Immature natural killer cell (primary cell): ENCODE measurements around the gene STT3B. TPM values are rescaled to one million over a fixed set of nuclear protein-coding genes. Genes with fewer than 3 reads are reported as not detected.

Experiments
- DNase-seq, 3 donors: peaks; one replicate each; pipeline ENCODE4 v3.0.0; 2022; ENCODE audit warnings: mixed read lengths in 1 of 3
- H3K27ac Mint-ChIP-seq, 6 donors: one replicate each; pipeline ENCODE4 v1.8.0; 2020; ENCODE audit warnings: mixed read lengths in 6 of 6, mild to moderate bottlenecking in 5 of 6, inconsistent platforms in 4 of 6, moderate library complexity in 3 of 6
- H3K27me3 Mint-ChIP-seq, 3 donors: one replicate each; pipeline ENCODE4 v1.8.0; 2020 to 2021; ENCODE audit warnings: low read depth in 3 of 3, mild to moderate bottlenecking in 3 of 3, mixed read lengths in 3 of 3, moderate library complexity in 3 of 3, inconsistent platforms in 1 of 3
- H3K36me3 Mint-ChIP-seq, 3 donors: one replicate each; pipeline ENCODE4 v1.8.0; 2020; ENCODE audit warnings: mixed read lengths in 3 of 3, inconsistent platforms in 2 of 3, mild to moderate bottlenecking in 2 of 3
- H3K4me1 Mint-ChIP-seq, 2 donors: one replicate each; pipeline ENCODE4 v1.8.0; 2020; ENCODE audit warnings: inconsistent platforms in 2 of 2, mild to moderate bottlenecking in 2 of 2, mixed read lengths in 2 of 2, moderate library complexity in 1 of 2
- H3K4me3 Mint-ChIP-seq, 5 donors: one replicate each; pipeline ENCODE4 v1.8.0; 2020; ENCODE audit warnings: mild to moderate bottlenecking in 5 of 5, mixed read lengths in 5 of 5, inconsistent platforms in 3 of 5, moderate library complexity in 3 of 5
- H3K9me3 Mint-ChIP-seq, 6 donors: one replicate each; pipeline ENCODE4 v1.8.0; 2020; ENCODE audit warnings: mild to moderate bottlenecking in 6 of 6, mixed read lengths in 6 of 6, inconsistent platforms in 4 of 6, moderate library complexity in 3 of 6
- polyA plus RNA-seq, 3 donors: library from polyadenylated mRNA; unstranded; fragments of 300-500 nt; fragmentation: Illumina TruSeq; gene quantifications; one replicate each; pipeline ENCODE4 v1.2.3, GENCODE V29; 2021

Gene STT3B
- polyA plus RNA-seq, 3 donors from 2014 or later = 66.3 to 132 (median 105) TPM

DNA sequence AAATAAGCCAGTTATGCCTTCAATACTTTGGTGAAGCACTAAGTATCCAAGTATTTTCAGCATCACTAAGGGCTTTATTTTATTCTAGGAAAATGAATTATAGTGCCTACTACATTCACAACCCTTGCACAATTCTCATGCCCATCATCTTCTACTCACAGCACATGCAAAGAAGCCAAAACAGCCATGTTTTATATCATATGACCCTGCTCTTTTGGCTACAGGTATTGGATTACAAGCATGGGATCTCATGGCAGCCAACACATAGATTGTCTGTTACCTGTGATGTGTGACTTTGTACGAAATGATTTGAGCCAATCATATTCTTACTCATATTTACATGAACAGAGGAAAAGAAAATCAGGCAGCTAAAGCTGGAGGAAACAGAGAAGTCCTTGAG lies 38.6 kb downstream of the STT3B start:
- peaks cover 49 to 58% of the 10 kb centered on the region in 2 donors for H3K4me1 Mint-ChIP-seq
- H3K4me3 Mint-ChIP-seq = no peak overlapping the region
- no peaks in the 10 kb centered on the region for H3K9me3 Mint-ChIP-seq
- no peaks in the 10 kb centered on the region for H3K36me3 Mint-ChIP-seq
- H3K27me3 Mint-ChIP-seq = no peaks in the 10 kb centered on the region
- peak overlapping the region in 1 of 6 donors; percentile 7 for H3K27ac Mint-ChIP-seq
- no peak for DNase-seq

DNA sequence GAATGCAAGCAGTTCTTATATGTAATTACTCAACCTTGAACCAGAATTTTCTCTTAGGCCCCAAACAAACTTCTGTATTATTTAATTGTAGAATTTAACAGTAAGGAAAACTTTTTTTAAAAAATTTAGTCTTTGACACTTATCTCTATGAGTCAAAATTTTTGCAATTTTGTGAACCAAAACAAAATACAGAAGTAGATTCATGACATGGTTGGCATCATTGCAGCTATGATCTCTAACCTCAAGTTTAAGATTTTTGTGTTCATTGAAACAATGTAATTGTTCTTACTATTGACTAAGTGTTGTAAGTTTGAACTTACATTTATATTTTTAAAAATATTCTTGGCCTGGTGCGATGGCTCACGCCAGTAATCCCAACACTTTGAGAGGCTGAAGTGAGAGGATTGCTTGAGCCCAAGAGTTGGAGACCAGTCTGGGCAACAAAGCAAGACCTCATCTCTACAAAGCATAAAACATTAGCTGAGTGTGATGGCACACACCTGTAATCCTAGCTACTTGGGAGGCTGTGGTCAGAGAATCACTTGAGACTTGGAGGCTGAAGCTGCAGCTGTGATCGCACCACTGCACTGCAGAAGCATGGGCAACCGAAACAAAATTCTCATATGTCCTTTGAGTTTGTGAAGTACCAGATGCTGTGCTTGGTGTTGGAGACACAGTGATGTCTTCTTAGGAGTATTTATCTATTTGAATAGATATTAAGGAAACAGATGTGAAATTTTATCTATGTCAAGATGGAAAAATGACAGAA lies 39.7 kb downstream of the STT3B start:
- H3K4me3 Mint-ChIP-seq = no peak overlapping the region
- H3K27ac Mint-ChIP-seq = no peak overlapping the region
- H3K36me3 Mint-ChIP-seq = no peaks in the 10 kb centered on the region
- no peak for DNase-seq
- H3K4me1 Mint-ChIP-seq = peaks cover 39 to 58% of the 10 kb centered on the region in 2 donors
- H3K9me3 Mint-ChIP-seq = no peaks in the 10 kb centered on the region
- no peaks in the 10 kb centered on the region for H3K27me3 Mint-ChIP-seq

DNA sequence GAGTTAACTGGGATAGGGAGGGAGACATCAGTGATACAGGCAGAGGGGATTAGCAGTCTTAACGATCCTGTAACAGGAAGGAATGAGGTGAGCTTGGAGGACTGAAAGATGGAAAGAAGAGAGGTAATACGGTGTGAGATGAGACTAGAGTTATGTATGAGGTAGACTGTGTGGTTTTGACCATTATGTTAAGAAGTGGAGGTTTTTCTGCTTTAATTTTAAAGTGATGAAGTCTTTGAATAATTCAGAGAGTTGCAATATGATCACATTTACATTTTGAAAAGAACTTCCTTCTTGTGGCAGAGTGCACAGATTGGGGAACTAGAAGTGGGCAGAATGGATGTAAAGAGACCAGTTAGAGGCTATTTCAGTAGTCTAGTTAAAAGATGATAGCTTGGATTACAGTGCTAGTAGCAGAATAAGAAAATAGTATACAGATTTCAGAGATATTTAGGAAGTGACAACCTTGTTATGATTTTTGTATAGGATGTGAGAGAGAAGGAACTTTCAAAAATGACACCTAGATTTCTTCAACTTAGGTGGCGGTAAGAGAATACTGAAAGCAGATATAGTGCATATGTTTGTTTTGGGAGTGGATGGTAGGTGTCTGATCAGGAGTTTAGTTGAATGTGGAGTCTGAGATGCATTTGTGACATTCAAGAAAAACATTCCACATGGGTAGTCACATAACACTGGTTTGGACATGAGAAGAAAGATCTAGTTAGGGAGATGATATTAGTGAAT lies 40.5 kb downstream of the STT3B start:
- no peaks in the 10 kb centered on the region for H3K36me3 Mint-ChIP-seq
- DNase-seq = no peak
- H3K4me1 Mint-ChIP-seq = peaks cover 32 to 60% of the 10 kb centered on the region in 2 donors
- no peak overlapping the region for H3K27ac Mint-ChIP-seq
- H3K9me3 Mint-ChIP-seq = no peaks in the 10 kb centered on the region
- H3K27me3 Mint-ChIP-seq = peaks cover 0 to 2% (median 0%) of the 10 kb centered on the region in 3 donors
- no peak overlapping the region for H3K4me3 Mint-ChIP-seq

DNA sequence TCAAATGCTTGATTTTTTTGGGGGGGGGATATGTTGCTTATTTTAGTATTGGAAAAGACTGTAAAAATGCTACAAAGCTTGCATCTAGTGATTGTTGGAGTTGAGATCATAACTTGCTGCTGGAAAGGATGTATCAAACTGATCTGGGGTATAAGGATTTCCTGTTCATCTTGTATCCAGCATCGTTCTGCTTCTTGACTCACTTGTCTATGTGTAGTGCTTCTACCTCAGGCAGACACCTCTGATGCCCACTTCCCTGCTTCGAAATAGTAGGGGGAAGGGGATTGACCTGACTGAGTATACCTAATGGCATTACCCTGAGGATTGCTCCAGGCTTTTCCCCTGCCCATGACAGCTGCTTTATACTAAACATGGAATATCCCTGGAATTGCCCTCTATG lies 42.7 kb downstream of the STT3B start:
- peaks cover 0 to 2% (median 0%) of the 10 kb centered on the region in 3 donors for H3K27me3 Mint-ChIP-seq
- H3K9me3 Mint-ChIP-seq = no peaks in the 10 kb centered on the region
- H3K4me3 Mint-ChIP-seq = peak overlapping the region in 3 of 5 donors; percentile 0 to 21 (median 12)
- peaks cover 11 to 54% of the 10 kb centered on the region in 2 donors for H3K4me1 Mint-ChIP-seq
- H3K27ac Mint-ChIP-seq = peak overlapping the region in 5 of 6 donors; percentile 1 to 41 (median 18)
- no peaks in the 10 kb centered on the region for H3K36me3 Mint-ChIP-seq
- DNase-seq = peak in 1 of 3 donors; percentile 6

DNA sequence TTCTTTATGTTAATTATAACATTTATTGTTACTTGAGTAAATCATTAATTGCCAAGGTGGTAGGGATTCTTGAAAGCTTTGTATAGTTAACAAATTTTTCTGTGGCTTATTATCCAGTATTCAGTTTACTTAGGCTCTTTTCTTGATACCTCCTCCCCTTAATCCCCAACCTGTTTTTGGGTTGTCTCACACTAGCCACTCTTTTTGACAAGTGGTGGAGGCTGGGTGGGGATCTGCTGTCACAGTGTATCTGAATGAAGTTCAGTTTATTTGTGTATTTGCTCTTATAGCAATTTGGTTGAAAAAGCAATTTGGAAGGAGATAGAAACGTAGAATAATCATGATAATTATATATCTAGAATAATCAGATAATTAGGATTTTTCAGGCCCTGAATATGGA lies 43.8 kb downstream of the STT3B start:
- no peak for DNase-seq
- peaks cover 0 to 2% (median 0%) of the 10 kb centered on the region in 3 donors for H3K27me3 Mint-ChIP-seq
- peaks cover 0 to 1% (median under 1%) of the 10 kb centered on the region in 3 donors for H3K36me3 Mint-ChIP-seq
- H3K4me3 Mint-ChIP-seq = peak overlapping the region in 2 of 5 donors; percentile 11 to 23
- H3K4me1 Mint-ChIP-seq = peaks cover 2 to 44% of the 10 kb centered on the region in 2 donors
- H3K9me3 Mint-ChIP-seq = no peaks in the 10 kb centered on the region
- peak overlapping the region in 3 of 6 donors; percentile 4 to 40 (median 18) for H3K27ac Mint-ChIP-seq

DNA sequence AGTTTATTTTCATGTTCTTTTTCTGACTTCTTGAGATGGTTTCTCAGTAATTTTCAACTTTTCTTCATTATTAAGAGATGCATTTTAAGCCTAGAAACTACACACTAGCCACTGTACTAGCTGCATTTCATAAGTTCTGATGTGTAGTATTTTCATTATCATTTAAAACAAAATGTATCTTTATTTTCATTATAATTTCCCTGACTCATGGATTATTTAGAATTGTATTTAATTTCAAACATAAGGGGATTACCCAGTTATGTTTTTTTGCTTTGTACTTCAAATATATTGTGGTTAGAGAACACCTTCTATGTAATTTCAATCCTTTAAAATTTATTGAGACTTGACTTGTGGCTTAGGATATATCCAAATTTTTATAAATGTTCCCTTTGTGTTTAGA lies 44.5 kb downstream of the STT3B start:
- Mint-ChIP-seq H3K4me1 (peaks cover 8 to 49% of the 10 kb centered on the region in 2 donors), H3K4me3 (no peak overlapping the region), H3K36me3 (peaks cover 0 to 6% (median 6%) of the 10 kb centered on the region in 3 donors), H3K27ac (no peak overlapping the region), H3K27me3 (peaks cover 0 to 2% (median 0%) of the 10 kb centered on the region in 3 donors), H3K9me3 (no peaks in the 10 kb centered on the region)
- no peak for DNase-seq

DNA sequence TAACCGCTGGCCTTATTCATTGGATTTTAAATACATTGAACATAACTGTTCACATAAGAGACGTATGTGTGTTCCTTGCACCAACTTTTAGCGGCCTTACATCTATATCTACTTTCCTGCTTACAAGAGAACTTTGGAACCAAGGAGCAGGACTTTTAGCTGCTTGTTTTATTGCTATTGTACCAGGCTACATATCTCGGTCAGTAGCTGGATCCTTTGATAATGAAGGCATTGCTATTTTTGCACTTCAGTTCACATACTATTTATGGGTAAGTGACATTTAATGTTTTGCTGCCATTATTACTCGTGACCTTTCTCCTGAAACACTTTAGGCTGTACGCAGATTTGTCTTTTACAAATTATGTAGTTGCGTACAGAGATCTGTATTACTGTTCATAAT lies 47.1 kb downstream of the STT3B start:
- Mint-ChIP-seq H3K36me3 (peaks cover 0 to 13% (median 6%) of the 10 kb centered on the region in 3 donors), H3K4me1 (peaks cover 30 to 66% of the 10 kb centered on the region in 2 donors), H3K27ac (no peak overlapping the region)

DNA sequence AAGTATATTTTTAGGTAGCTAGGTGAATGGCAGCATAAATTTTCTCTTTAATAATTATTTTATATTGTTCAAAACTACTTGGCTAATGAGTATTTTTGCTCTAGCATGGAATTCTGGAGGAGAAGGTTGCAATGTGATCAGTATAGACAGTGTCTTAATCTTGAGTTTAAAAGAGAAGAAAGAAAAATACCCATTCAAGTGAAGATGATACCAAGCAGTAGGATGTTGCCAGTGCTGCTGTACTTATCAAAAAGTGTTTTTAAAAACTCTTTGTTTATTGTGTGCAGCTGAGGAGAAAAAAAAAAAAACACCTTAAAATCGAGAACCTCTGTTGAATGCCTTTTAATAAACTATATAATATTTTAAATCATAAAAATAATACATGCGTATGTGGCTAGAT lies 47.9 kb downstream of the STT3B start:
- Mint-ChIP-seq H3K4me3 (no peak overlapping the region), H3K27ac (no peak overlapping the region), H3K4me1 (peaks cover 38 to 60% of the 10 kb centered on the region in 2 donors), H3K27me3 (peaks cover 0 to 2% (median 0%) of the 10 kb centered on the region in 3 donors), H3K36me3 (peaks cover 0 to 13% (median 8%) of the 10 kb centered on the region in 3 donors), H3K9me3 (no peaks in the 10 kb centered on the region)
- DNase-seq = no peak

More for the DNA sequence above, 47.1 kb downstream of the STT3B start:
- no peak for DNase-seq
- Mint-ChIP-seq H3K9me3 (no peaks in the 10 kb centered on the region), H3K4me3 (no peak overlapping the region), H3K27me3 (peaks cover 0 to 2% (median 0%) of the 10 kb centered on the region in 3 donors)

DNA sequence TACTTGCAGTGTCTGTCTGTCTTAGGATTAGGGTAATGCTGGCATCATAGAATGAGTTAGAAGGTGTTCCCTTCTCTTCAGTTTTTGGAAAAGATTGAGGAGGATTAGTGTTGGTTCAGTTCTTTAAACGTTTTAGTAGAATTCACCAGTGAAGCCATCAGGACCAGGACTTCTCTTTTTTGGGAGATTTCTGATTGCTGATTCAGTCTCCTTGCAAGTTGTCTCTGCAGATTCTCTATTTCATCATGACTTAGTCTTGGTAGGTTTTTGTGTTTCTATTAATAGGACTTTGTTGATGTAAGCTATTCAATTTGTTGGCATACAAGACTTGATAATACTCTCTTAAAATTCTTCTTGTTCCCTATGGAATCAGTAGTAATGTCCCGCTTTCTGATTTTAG lies 48.9 kb downstream of the STT3B start:
- Mint-ChIP-seq H3K27me3 (peaks cover 0 to 2% (median 0%) of the 10 kb centered on the region in 3 donors), H3K4me3 (peak overlapping the region in 1 of 5 donors; percentile 2), H3K27ac (peak overlapping the region in 3 of 6 donors; percentile 12 to 48 (median 22)), H3K36me3 (peaks cover 4 to 20% (median 14%) of the 10 kb centered on the region in 3 donors), H3K9me3 (no peaks in the 10 kb centered on the region), H3K4me1 (peaks cover 48 to 52% of the 10 kb centered on the region in 2 donors)
- DNase-seq = no peak

DNA sequence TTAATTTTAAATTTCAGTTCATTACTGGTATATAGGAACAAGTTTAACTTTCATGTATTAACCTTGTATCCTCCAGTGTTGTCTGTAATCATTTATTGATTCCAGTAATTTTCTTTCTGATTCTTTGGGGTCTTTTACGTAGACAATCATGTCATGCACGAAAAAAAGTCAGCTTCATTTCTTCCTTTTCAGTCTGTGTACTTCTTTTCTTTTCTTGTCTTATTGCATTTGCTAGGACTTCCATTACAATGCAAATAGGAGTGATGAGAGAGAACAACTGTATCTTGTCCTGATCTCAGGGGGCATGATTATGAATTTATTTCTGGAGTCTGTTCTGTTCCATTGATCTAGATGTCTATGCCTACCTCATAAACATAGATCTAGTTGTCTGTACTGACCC lies 56.5 kb downstream of the STT3B start:
- H3K4me1 Mint-ChIP-seq = peaks cover 39 to 96% of the 10 kb centered on the region in 2 donors
- no peak for DNase-seq
- H3K27ac Mint-ChIP-seq = peak overlapping the region in 1 of 6 donors; percentile 5
- H3K36me3 Mint-ChIP-seq = peaks cover 41 to 53% (median 46%) of the 10 kb centered on the region in 3 donors
- no peak overlapping the region for H3K4me3 Mint-ChIP-seq
- peaks cover 3 to 19% (median 9%) of the 10 kb centered on the region in 6 donors for H3K9me3 Mint-ChIP-seq
- no peaks in the 10 kb centered on the region for H3K27me3 Mint-ChIP-seq

DNA sequence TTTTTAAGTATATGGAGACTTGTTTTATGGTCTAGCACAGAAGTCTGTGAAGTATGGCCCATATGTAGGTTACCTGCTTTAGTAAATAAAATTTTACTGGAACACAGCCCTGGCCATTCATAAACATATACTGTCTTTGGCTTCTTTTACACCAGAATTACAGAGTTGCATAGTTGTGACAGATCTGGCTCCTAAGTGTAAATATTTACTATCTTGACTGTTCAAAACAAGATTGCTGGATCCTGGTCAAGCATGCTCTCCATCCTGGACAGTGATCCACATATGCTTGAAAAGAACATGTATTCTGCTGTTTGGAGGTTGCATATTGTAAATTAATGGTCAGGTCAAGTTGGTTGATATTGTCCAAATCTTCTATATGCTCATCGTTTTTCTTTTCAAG lies 57.9 kb downstream of the STT3B start:
- Mint-ChIP-seq H3K4me1 (peaks cover 47 to 99% of the 10 kb centered on the region in 2 donors), H3K9me3 (peaks cover 3 to 19% (median 9%) of the 10 kb centered on the region in 6 donors), H3K4me3 (no peak overlapping the region), H3K27me3 (no peaks in the 10 kb centered on the region), H3K36me3 (peaks cover 45 to 63% (median 59%) of the 10 kb centered on the region in 3 donors), H3K27ac (no peak overlapping the region)
- DNase-seq = no peak

DNA sequence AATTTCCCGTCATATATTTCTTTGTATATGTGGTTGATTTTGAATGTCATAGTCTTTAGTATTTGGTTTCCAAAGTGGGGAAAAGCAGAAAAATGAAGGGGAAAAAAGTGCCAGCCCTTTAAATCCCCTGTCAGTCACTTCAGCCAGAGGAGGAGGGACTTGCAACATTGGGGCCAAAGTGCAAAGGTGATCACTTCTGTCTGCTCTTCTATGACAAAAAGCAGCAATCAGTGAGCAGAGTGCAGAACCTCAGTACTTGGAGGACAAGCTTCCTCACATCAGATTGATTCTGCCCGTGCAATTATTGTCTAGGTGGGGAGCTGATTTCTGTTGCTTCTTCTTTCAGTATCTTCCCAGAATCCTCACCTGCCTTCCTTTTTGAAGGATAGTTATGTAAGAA lies 60.0 kb downstream of the STT3B start:
- H3K27me3 Mint-ChIP-seq = no peaks in the 10 kb centered on the region
- H3K36me3 Mint-ChIP-seq = peaks cover 41 to 59% (median 54%) of the 10 kb centered on the region in 3 donors
- H3K4me1 Mint-ChIP-seq = peaks cover 57 to 91% of the 10 kb centered on the region in 2 donors
- no peak overlapping the region for H3K27ac Mint-ChIP-seq
- H3K9me3 Mint-ChIP-seq = peaks cover 3 to 19% (median 9%) of the 10 kb centered on the region in 6 donors
- DNase-seq = no peak
- H3K4me3 Mint-ChIP-seq = no peak overlapping the region

DNA sequence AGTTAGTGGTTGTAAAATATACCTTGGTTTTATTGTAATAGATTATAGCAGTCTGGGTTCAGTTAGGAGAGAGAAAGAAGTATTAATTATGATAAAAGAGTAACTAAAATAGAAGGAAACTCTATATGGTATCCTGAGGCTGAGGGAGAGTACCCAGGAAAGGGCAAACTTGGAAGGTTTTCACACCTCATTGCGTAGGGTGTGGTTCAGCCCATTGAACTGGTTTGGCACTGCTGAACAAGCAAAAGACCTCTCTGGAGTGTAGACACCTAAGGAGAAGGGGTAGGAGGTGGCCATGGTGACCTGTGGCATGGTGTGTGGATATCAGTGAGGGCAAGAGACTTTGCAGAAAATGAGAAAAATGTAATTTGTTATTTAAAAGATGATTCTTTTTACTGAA lies 63.5 kb downstream of the STT3B start:
- H3K9me3 Mint-ChIP-seq = peaks cover 0 to 5% (median under 1%) of the 10 kb centered on the region in 6 donors
- H3K27ac Mint-ChIP-seq = peak overlapping the region in 5 of 6 donors; percentile 13 to 58 (median 46)
- H3K4me1 Mint-ChIP-seq = peaks cover 47 to 69% of the 10 kb centered on the region in 2 donors
- DNase-seq = no peak
- no peaks in the 10 kb centered on the region for H3K27me3 Mint-ChIP-seq
- H3K4me3 Mint-ChIP-seq = peak overlapping the region in 3 of 5 donors; percentile 3 to 16 (median 3)
- peaks cover 22 to 36% (median 28%) of the 10 kb centered on the region in 3 donors for H3K36me3 Mint-ChIP-seq

DNA sequence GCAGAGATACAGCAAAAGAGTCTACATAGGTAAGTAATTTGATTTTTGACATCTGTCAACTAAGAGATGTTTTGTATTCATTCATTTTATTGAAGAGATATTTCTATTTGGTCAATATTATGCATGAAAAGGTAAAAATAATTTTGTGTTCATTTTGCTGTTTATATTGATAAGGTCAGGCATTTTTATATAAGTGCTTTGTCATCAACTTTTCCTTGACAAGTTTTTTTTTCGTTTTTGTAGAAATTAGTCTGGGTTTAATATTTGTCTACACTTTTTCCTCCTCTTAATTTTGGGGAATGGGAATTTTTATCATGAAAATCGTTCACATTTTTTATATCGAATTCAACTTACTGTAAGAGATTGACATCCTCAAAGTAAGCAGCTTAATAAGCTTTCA lies 67.7 kb downstream of the STT3B start:
- H3K4me1 Mint-ChIP-seq = peaks cover 22 to 62% of the 10 kb centered on the region in 2 donors
- no peak overlapping the region for H3K27ac Mint-ChIP-seq
- peaks cover 0 to 3% (median 0%) of the 10 kb centered on the region in 3 donors for H3K27me3 Mint-ChIP-seq
- peaks cover 0 to 5% (median 1%) of the 10 kb centered on the region in 6 donors for H3K9me3 Mint-ChIP-seq
- H3K4me3 Mint-ChIP-seq = no peak overlapping the region
- H3K36me3 Mint-ChIP-seq = peaks cover 12 to 36% (median 23%) of the 10 kb centered on the region in 3 donors
- no peak for DNase-seq
